GM19452 (cell line): ENCODE data around the gene HSF2BP.
"Not testable (repeated sequence)": the region's sequence is repeated elsewhere in the genome, so short reads cannot be mapped to it uniquely, and the experiment has no call there.

Experiments used
- ATAC-seq: cut with Tn5 transposase; IDR thresholded peaks from one replicate; pipeline ENCODE4 v1.9.1; 2021; ENCODE audit not compliant: unreplicated experiment

Gene HSF2BP

DNA sequence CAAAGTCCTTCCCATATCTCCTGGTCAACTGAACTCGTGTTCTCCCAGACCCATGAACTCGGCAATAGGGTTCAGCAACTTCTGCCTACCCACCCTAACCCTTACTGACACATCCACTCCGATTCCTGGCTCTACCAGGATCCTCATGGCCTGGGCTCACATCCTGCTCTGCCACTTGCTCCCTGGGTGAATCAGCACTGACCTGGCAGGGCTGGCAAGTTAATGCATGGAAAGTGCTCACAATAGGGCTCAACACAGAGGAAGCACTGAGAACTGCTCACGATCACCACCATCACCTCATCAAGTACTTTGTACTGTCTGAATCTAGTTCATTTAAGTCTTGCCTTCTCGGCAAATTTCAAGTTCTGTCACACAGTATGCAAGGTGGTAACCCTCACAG lies 96.8 kb downstream of the HSF2BP start:
- ATAC-seq = not testable (repeated sequence)

DNA sequence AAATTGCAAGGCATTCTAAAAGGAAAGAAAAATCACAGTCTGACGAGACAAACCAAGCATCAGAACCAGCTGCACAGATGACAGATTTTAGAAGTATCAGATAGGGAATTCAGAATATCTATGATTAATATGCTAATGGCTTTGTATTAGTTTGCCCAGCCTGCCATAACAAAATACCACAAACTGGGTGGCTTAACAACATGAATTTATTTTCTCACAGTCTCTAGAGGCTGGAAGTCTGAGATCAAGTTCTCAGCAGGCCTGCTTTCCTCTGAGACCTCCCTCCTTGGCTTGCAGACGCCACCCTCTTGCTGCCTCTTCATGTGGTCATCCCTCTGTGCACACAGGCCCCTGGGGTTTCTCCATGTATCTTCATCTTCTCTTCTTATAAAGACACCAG lies 118.7 kb downstream of the HSF2BP start:
- not testable (repeated sequence) for ATAC-seq

DNA sequence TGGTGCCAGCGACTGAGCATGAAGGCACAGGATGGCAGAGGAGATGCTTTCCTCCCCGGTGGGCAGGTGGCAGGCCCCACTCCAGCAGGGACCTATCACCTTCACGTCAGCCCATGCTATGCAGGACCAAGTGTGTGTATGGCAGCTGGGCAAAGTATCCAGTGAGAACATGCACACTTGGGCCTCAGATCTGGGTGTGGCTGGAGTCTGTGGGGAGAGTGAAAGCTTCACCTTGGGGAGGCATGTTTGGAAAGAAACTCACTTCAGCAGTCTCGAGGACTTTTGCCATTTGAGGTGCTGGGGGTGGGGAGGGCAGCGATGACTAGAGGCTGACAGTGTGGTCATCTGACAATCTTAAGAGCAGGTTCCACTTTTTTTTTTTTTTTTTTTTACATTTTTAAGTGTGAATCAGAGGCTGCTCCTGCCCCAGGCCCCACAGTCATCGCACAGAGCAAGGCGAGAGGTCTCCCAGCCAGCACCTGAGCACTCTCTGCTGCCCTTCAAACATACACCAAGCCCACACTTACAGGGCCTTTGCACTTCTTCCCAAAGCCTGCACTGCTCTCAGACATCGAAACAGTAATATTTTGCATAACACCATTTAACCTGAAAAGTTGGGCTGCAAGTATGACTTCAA lies 136.7 kb downstream of the HSF2BP start:
- ATAC-seq = not testable (repeated sequence)

- ATAC-seq = not testable (repeated sequence)
These were observed 141.6 kb downstream of the HSF2BP start for GRCh38 chr21:43517701-43518100.

DNA sequence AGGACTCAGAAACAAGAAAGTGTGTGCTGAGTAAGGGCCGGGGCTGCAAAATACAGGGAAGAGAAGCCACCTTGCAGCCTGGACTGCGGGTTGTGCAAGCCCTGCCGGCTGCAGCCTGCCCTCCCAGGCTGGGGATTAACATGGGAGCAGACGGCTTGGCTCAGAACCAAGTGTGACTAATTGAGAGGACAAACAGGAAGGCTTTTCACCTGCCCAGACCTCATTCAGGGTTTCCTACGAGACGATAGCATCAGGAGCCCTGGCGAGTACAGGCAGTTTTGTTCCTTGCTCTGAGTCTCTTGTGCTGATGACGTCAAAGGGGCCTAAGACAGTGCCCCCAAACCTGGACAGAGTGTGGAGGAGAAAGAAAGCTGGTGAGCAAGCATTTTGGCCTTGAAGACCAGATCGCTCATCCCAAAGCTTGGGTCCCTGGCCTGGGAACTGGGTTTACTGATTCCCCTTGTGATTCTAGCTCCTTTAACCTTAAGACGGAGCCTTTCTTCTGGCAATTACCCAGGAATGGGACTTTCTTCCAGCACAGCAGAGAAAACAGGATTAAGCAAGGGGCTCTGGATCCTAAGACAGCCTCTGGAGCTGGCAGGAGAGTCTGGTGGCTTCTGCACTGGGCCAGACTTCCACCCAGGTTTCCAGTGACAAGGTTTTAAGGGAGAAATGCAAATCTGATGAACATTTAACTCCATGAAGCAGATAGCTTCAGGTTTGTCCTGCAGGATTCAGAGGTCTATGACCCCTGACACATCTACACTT lies 142.2 kb downstream of the HSF2BP start:
- ATAC-seq = not testable (repeated sequence)

GRCh38 chr21:43516295-43516847 lies 142.9 kb downstream of the HSF2BP start:
- not testable (repeated sequence) for ATAC-seq

DNA sequence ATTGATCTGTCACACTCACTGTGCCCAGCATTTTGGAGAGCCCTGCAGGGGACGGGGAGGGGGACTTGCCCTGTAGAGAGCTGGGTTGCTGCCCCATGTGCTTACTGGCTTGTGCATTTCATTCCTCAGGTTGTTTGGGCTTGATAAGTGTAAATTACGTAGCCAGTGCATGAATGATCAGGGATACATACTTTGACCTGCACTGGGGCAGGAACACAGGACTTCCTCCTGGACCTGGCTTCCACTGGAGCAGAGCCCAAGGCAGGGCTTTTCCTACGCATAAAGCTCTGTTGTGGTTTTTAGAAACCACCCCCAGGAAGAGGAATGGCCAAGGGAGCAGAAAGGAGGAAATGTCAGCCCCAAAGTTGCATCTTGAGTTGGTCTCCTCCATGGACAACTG lies 144.5 kb downstream of the HSF2BP start:
- ATAC-seq = not testable (repeated sequence)

DNA sequence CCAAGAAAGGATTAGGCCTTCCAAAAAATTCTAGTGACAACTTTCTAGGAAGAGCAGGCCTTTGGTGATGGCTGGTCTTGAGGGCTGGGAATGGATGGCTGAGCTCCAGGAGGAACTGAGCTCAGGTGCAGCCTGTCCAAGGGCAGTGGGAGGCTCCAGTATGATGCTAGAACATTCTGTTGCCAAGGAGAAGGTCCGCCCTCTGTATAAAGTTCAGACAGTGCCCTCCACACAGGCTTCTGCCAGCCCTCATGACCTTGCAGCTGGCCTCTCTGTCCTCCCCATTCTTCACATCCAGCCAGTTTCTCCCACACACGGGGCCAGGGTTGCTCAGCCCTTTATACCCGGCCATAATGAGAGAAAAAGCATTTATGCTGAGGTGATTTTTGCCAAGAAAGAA lies 146.3 kb downstream of the HSF2BP start:
- not testable (repeated sequence) for ATAC-seq

DNA sequence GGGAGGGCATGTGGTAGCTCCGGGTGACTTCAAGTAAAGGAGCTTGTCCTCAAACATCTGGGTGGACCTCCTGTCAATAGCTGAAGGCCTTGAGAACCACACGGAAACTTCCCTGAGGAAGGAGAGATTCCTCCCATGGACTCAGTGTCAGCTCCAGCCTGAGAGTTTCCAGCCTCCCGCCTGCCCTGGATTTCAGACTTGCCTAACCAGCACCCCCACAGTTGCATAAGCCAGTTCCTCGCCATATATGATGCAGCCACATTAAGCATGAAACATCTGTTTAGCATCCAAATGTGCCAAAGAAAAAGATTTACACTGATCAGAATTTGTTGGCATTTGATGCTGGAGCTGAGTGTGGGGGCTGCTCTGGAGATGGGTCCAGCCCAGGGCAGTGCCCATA lies 148.1 kb downstream of the HSF2BP start:
- not testable (repeated sequence) for ATAC-seq

- ATAC-seq = not testable (repeated sequence)
These were observed 148.6 kb downstream of the HSF2BP start for GRCh38 chr21:43510669-43511068.

DNA sequence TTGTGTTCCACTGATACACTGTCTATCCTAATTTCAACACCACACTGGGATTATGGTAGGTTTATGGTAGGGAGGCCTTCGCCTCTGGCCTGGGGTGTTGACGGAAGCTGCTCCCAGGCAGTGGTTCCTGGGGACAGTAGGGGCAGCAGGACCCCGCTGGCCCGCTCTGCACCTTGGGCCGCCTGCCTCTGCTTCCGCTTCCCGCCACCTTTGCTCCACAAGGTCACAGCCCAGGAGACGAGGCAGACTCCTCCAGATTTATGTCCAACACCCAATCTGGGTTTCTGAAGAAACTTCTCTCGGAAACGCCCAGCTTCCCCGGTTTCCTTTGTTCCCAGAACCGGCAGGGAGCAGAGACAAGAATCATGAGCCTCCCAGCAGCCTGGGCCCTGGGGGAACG lies 155.4 kb downstream of the HSF2BP start:
- ATAC-seq = not testable (repeated sequence)

DNA sequence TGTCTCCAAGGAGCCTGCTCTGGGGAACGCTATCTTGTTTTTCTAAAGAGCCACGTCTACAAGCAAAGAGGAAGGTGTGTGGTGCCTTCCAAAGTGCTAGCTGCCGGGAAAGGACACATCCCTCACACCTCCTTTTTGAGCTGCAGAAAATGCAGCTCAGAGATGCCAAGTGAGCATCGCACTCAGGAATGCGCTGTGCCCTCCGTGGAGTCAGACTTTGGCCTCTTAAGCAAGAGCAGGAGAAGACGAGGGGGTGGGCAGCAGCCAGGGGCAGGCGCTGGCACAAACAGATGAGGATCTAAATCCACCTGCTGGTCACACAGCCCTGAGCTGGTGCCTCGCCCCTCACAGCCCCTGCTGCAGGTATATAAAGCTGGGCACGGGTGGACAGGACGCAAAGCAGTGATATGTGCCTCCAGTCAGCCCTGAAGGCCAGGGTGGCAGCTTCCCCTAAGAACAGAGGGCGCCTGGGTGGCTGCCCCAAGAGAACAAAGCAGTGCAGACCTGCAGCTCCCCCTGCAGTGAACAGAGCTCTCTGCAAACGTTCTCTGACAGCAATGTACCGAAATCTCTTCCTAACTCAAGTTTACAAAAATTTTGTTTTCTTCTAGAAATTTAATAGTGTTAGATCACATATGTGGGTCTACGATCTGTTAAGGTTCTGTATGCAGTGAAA lies 156.1 kb downstream of the HSF2BP start:
- ATAC-seq = not testable (repeated sequence)

- not testable (repeated sequence) for ATAC-seq
These were observed 156.7 kb downstream of the HSF2BP start for GRCh38 chr21:43502407-43503071.

DNA sequence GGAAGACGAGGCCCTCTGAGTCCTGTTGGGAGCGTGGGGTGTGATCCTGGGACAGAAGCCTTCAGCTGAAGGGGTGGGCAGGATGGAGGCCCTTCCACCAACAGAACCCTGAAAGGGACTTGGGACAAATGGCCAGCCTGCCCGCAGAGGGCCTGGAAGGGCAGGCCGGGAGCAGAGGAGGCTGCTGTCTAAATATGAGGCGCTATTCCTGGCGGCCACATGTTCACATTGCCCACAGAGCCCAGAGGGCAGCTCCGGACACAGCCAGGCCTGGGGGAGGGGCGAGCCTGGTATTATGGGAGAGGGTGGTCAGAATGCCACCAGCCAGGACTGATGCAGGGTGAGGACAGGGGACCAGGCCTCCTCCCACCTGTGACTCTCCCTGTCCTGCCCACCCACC lies 160.4 kb downstream of the HSF2BP start:
- ATAC-seq = not testable (repeated sequence)

DNA sequence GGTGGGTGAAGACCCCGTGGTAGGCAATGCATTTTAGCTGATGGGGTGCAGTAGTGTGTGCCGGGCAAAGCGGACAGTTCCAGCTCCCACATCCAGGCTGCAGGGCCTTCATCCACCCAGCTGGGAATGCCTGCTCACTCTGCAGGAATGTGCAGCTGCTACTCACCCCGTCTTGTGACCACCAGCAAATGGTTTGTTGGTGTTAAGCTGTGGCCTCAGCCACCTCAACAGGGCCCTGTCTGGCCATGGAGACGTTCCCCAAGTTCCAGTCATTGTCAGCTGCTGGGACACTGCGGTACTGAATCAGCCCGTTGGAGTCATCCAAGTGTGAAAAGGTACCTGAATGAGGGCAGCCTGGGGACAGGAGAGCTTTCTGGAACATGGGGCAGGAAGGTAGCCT lies 161.2 kb downstream of the HSF2BP start:
- ATAC-seq = not testable (repeated sequence)

GRCh38 chr21:43494279-43495012 lies 164.8 kb downstream of the HSF2BP start:
- ATAC-seq = not testable (repeated sequence)

DNA sequence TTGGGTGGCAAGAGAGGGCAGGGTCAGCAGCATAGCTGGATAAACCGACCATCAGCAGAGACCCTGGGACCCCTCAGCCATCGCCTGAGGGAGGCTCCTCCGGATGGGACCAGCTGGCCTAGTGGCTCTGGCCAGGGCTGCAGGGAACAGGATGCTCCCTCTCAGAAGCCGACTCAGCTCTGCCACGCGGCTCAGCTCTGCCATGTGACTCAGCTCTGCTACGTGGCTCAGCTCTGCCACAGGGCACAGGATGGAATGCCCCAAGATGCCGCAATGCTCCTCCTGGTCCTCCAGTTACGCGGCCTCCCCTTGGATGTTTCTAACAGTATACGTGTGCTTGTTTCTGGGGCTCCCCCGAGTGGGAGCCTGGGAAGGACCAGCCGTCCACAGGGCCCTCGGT lies 165.8 kb downstream of the HSF2BP start:
- ATAC-seq = not testable (repeated sequence)

DNA sequence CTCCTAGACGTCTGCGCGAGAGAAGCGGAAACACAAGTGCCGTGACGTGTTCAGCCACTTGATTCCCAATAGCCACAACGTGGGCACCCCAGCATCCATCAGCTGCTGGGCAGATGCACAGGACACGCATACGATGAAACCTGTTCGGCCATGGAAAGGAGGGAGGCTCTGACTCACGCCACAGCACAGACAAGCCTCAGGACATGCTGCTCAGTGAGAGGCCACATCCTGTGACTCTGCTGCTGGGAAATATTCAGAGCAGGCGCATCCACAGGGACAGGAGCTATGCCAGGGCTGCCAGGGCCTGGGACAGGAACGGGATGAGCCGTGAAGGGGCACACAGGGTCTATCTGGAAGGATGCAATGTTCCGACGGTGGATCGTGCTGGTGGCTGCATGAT lies 171.1 kb downstream of the HSF2BP start:
- not testable (repeated sequence) for ATAC-seq

GRCh38 chr21:43486051-43486450 lies 173.2 kb downstream of the HSF2BP start:
- not testable (repeated sequence) for ATAC-seq

DNA sequence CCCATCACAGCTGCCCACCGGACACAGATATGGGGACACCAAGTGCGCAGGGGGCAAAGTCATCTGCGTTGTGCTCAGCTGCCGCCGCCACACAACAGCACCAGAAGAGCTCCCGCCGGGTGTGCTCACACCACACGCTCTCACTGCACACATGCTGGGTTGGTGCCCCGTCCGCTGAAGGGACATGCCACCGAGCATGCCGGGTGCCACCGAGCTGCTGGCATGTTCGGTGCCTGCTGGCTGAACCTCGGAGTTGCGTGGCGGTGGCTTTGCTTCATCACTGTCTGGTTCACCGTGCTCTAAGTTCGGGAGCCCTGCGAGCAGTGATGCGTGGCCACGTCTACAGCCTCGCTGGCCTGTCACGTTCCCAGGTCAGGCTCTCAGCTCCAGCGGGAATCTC lies 174.3 kb downstream of the HSF2BP start:
- not testable (repeated sequence) for ATAC-seq
